GM18502 (cell line): ENCODE data around the gene FLT4.

Source experiments
- ATAC-seq: cut with Tn5 transposase; IDR thresholded peaks from one replicate; pipeline ENCODE4 v1.9.1; 2021; ENCODE audit warnings: mild to moderate bottlenecking; ENCODE audit not compliant: unreplicated experiment, poor library complexity

FLT4 gene

GRCh38 chr5:180596115-180596667, 53.2 kb downstream of the FLT4 start:
- ATAC-seq = no peak

GRCh38 chr5:180595381-180596114, 53.9 kb downstream of the FLT4 start:
- ATAC-seq = no peak

- ATAC-seq = no peak
Observed at GRCh38 chr5:180595046-180595379, 54.4 kb downstream of the FLT4 start.

GRCh38 chr5:180594311-180595045, 54.9 kb downstream of the FLT4 start:
- ATAC-seq = no peak

- no peak for ATAC-seq
Observed at GRCh38 chr5:180593446-180594206, 55.8 kb downstream of the FLT4 start.

GRCh38 chr5:180592176-180592575, 57.2 kb downstream of the FLT4 start:
- ATAC-seq = no peak

- no peak for ATAC-seq
Observed at GRCh38 chr5:180591311-180591887, 58.0 kb downstream of the FLT4 start, which contains the start of gene SCGB3A1. Gene SCGB3A1, minus strand, starts transcription at chr5:180591499. Its CDS starts 37 bp downstream, at chr5:180591462.

GRCh38 chr5:180590543-180591310, 58.7 kb downstream of the FLT4 start:
- no peak for ATAC-seq

GRCh38 chr5:180589771-180590542, 59.4 kb downstream of the FLT4 start:
- no peak for ATAC-seq

- no peak for ATAC-seq
Observed at GRCh38 chr5:180586870-180587269, 62.5 kb downstream of the FLT4 start.

- ATAC-seq = no peak
Observed at GRCh38 chr5:180586204-180586603, 63.2 kb downstream of the FLT4 start.

- ATAC-seq = no peak
Observed at GRCh38 chr5:180583738-180584137, 65.7 kb downstream of the FLT4 start.

- ATAC-seq = no peak
Observed at GRCh38 chr5:180580681-180581080, 68.7 kb downstream of the FLT4 start.

GRCh38 chr5:180575571-180575970, 73.8 kb downstream of the FLT4 start:
- ATAC-seq = no peak

GRCh38 chr5:180568914-180569313, 80.5 kb downstream of the FLT4 start:
- no peak for ATAC-seq

- no peak for ATAC-seq
Observed at GRCh38 chr5:180563994-180564393, 85.4 kb downstream of the FLT4 start.

- ATAC-seq = no peak
Observed at GRCh38 chr5:180558232-180558631, 91.2 kb downstream of the FLT4 start.

- ATAC-seq = no peak
Observed at GRCh38 chr5:180557217-180557809, 92.1 kb downstream of the FLT4 start.
